Ectodermal cell (in vitro differentiated cells): ENCODE data around the gene MCRIP2. TPM values are rescaled to one million over a fixed set of nuclear protein-coding genes. Genes with fewer than 3 reads are reported as not detected.
A peak's percentile ranks its signal among the peaks of the same experiment; 100 is the strongest.
"Not testable (repeated sequence)": the region's sequence is repeated elsewhere in the genome, so short reads cannot be mapped to it uniquely, and the experiment has no call there.

Experiments used
- H3K27ac ChIP-seq: 2 replicates; pipeline ENCODE4 v1.7.0; 2013; ENCODE audit warnings: mild to moderate bottlenecking, low read depth, low read length; ENCODE audit not compliant: insufficient read depth, poor library complexity, severe bottlenecking
- H3K27me3 ChIP-seq: 2 replicates; pipeline ENCODE4 v1.7.0; 2013; ENCODE audit warnings: mild to moderate bottlenecking, low read length; ENCODE audit not compliant: insufficient read depth, control insufficient read depth, poor library complexity, severe bottlenecking
- H3K36me3 ChIP-seq: one replicate; pipeline ENCODE4 v1.7.0; 2013; ENCODE audit warnings: low read length; ENCODE audit not compliant: control insufficient read depth, insufficient read depth
- H3K4me1 ChIP-seq: one replicate; pipeline ENCODE4 v1.7.0; 2013; ENCODE audit warnings: low read length; ENCODE audit not compliant: control insufficient read depth, insufficient read depth
- H3K4me3 ChIP-seq: 2 replicates; pipeline ENCODE4 v1.7.0; 2013; ENCODE audit warnings: low read depth, low read length, control low read depth; ENCODE audit not compliant: insufficient read depth
- H3K9me3 ChIP-seq: 2 replicates; pipeline ENCODE4 v1.7.0; 2013; ENCODE audit warnings: mild to moderate bottlenecking, low read length, moderate library complexity; ENCODE audit not compliant: control insufficient read depth
- WGBS, 2 experiments: methylation state at CpG; one replicate each; pipeline ENCODE4 v1.1.7; 2013; ENCODE audit warnings: missing lambda C conversion rate in 2 of 2; 5-methylcytosine and 5-hydroxymethylcytosine counted together
- polyA plus RNA-seq, 4 experiments: library from polyadenylated mRNA; stranded (reverse); fragments of 50-300 nt; gene quantifications; one replicate each; pipeline ENCODE4 v1.2.3, GENCODE V29; 2013

Gene MCRIP2, protein sequence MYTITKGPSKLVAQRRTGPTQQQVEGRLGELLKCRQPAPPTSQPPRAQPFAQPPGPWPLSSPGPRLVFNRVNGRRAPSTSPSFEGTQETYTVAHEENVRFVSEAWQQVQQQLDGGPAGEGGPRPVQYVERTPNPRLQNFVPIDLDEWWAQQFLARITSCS
- 6.4 TPM for polyA plus RNA-seq (2013, experiment 1 of 4)
- polyA plus RNA-seq (2013, experiment 2 of 4), result 5.7 TPM
- 7.8 TPM for polyA plus RNA-seq (2013, experiment 3 of 4)
- 8.3 TPM for polyA plus RNA-seq (2013, experiment 4 of 4)

DNA sequence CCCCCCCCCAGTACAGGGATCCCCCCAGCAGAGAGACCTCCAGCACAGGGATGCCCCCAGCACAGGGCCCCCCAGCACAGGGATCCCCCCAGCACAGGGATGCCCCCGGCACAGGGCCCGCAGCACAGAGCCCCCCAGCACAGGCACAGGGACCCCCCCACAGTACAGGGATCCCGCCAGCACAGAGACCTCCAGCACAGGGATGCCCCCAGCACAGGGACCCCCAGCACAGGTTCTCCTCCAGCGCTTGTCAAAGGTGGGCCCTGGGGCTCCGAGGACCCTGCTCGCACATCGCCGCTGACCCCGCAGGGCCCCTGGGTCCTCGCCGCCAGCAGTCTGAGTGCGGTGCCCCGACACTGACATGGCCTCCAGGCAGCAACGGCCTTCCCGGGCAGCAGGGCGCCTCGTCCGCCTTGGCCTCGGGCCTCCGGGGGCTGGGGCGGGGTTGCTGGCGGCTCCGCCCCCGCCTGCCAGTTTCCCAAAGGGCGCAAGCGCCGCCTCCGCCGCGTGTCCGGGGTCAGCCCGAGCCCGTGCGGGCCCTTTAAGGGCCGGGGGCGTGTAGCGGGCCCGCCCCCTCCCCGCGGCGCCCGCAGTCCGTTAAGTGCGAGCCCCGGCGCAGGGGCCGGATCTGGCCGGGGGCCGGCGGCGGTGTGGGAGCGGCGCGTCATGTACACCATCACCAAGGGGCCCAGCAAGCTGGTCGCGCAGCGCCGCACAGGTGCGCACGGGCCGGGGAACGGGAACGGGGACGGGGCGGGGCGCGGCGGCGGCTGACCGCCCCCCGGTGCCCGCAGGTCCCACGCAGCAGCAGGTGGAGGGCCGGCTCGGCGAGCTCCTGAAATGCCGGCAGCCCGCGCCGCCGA lies at the start of gene MCRIP2:
Gene MCRIP2, plus strand, starts transcription at position 503 of the 863 bp plus-strand sequence. Its CDS starts 164 bp downstream, at position 667.
- H3K27me3 ChIP-seq, result peaks cover 34% of the 10 kb centered on the region
- H3K9me3 ChIP-seq, result no peaks in the 10 kb centered on the region
- peaks cover 22% of the 10 kb centered on the region for H3K4me1 ChIP-seq
- no peaks in the 10 kb centered on the region for H3K36me3 ChIP-seq
- 2 to 3% methylated on average over 80 to 81 of the region's 81 CpGs for WGBS, 2 experiments
- peak within 1 kb of the TSS; percentile 50 for H3K4me3 ChIP-seq
- H3K27ac ChIP-seq, result no peak within 1 kb of the TSS

DNA sequence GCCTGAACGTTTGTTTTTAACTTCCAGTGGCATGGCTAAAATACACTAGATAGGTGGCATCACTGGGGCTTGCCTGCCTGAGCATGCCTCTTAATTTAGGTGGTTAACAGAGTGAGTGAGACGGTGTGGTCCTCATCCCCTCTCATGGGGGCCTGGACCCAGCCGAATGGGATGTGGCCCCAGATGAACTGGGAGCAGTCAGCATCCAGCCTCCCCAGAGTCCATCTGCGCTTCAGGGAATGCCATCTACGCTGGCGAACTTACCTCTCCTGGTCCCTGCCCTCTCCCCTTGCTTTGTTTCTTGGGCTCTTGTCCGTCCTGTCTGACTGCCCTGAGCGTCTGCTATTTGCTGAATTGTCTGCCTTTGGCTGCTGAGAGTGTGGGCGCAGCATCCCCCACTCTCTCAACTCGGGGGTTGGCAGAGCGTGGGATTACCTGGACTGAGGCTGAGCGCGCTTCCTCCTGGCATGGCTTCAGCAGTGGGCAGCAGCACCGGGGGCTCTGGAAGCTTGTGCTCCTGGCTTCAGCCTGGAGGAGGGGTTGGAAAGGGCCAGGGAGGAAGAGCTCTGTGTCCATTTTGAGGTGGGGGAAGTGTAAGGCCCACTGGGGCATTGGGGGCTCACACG lies 49.6 kb upstream of the MCRIP2 start:
- WGBS, 2 experiments, result 92 to 93% methylated on average over 15 of the region's 15 CpGs
- Histone ChIP-seq H3K4me1 (peaks cover 8% of the 10 kb centered on the region), H3K27me3 (peaks cover 12% of the 10 kb centered on the region), H3K36me3 (no peaks in the 10 kb centered on the region), H3K27ac (no peak overlapping the region), H3K4me3 (no peak overlapping the region), H3K9me3 (no peaks in the 10 kb centered on the region)

DNA sequence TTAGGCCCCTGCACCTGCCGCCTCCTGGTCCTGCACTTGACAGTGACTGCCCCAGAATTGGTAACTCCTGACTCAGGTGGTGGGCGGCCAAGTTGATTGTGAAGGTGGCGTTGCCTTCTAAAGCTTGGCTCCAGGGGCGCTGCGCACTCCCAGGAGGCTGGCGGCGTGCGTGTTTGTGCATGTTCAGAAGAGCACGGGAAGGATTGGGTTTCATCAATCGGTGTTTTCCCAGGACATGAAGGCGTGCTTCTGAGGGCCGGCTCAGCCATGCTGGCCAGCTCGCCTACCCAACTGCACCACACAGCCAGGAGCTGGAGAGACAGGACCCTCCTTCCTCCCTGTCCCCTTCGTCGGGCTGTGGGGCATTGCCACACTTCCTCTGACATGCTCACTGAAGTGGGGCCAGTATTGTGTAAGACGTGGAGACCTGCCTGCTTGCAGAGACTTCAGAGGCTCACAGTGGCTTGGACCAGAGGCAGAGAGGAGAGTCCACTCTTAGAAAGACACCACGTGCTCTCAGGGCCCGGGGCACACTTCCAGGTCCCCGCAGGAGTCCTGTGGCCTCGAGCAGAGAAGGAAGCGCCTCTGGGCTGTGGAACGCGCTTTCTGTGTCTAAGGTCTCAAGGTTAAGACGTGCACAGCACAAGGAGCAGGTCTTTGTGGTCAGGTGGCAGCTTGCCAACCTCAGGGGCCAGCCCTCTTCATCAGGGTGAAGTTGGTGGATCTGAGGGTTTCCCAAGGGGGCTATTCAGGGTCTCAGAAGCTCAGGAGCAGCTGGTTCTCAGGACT lies 48.9 kb upstream of the MCRIP2 start:
- H3K27me3 ChIP-seq, result peaks cover 10% of the 10 kb centered on the region
- no peak overlapping the region for H3K27ac ChIP-seq
- H3K36me3 ChIP-seq, result no peaks in the 10 kb centered on the region
- H3K4me1 ChIP-seq, result peaks cover 8% of the 10 kb centered on the region
- no peaks in the 10 kb centered on the region for H3K9me3 ChIP-seq
- WGBS, 2 experiments, result 94 to 95% methylated on average over 24 of the region's 24 CpGs
- no peak overlapping the region for H3K4me3 ChIP-seq

DNA sequence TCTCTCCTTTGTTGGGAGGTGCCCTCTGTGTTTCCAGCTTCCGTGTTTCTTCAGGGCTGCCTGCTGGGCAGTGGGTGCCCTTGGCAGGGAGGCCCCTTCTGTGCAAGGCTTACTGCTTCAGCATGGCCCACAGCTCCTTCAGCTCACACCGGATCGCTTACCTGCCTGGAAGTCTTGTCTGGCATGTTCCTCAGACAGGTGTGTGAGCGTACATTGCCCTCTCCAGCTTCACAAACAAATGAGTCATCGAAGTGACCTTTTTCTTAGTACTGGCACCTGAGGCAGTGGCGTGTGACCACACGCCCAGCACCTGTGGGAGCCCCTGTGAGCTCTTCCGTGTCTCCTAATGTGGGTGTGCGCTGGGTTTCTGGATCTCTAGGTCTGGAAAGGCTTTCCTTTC lies 48.2 kb upstream of the MCRIP2 start:
- Histone ChIP-seq H3K27ac (no peak overlapping the region), H3K36me3 (no peaks in the 10 kb centered on the region), H3K4me3 (no peak overlapping the region), H3K4me1 (peaks cover 8% of the 10 kb centered on the region), H3K27me3 (peaks cover 10% of the 10 kb centered on the region), H3K9me3 (no peaks in the 10 kb centered on the region)
- 94 to 95% methylated on average over 9 of the region's 9 CpGs for WGBS, 2 experiments

DNA sequence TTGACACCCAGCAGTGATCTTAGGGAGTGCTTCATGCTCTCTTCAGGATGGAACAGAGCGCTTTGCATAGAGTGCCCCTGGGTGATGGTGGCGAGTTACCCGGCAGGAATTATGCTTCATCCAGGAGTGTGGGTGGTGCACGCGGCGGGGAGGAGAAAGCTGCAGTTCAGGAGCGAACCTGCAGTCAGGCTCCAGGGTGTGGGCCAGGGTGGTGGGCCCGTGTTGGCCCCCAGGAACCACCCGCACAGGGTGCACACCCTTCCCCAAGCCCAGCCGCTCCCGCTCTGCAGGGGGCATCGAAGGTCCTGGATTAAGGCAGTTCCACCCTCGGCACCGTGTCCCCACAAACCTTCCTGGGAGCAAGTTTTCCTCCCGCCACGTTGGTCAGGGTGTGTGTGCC lies 47.8 kb upstream of the MCRIP2 start:
- Histone ChIP-seq H3K4me3 (no peak overlapping the region), H3K9me3 (no peaks in the 10 kb centered on the region), H3K27me3 (peaks cover 10% of the 10 kb centered on the region), H3K4me1 (peaks cover 8% of the 10 kb centered on the region), H3K27ac (no peak overlapping the region), H3K36me3 (peaks cover 2% of the 10 kb centered on the region)
- 87% methylated on average over 16 of the region's 16 CpGs for whole genome bisulfite sequencing, 2 experiments

DNA sequence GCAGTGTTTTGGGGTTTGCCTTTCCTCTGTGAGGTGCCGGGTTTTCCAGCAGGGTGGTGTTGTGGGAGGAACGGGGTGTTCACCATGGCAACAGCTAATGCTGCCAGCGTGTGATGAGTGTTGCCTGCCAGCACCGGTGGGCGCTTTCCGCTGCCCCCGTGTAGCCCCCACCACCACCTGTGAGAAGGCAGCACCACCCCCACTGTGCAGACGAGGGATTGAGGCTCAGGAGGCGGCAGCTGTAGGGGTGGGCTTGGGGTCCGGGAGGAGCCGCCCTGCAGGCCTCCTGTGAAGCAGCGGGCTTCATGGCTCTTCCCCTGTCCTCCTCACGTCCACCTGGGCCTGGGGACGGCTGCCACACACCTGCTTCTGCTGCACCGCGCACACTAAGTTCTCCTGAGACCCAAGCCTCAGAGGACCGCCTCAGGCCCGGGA lies 46.5 kb upstream of the MCRIP2 start:
- peaks cover 8% of the 10 kb centered on the region for H3K4me1 ChIP-seq
- no peaks in the 10 kb centered on the region for H3K9me3 ChIP-seq
- H3K36me3 ChIP-seq, result peaks cover 7% of the 10 kb centered on the region
- no peak overlapping the region for H3K27ac ChIP-seq
- WGBS, 2 experiments, result 90% methylated on average over 18 of the region's 18 CpGs
- H3K27me3 ChIP-seq, result peaks cover 10% of the 10 kb centered on the region
- no peak overlapping the region for H3K4me3 ChIP-seq

DNA sequence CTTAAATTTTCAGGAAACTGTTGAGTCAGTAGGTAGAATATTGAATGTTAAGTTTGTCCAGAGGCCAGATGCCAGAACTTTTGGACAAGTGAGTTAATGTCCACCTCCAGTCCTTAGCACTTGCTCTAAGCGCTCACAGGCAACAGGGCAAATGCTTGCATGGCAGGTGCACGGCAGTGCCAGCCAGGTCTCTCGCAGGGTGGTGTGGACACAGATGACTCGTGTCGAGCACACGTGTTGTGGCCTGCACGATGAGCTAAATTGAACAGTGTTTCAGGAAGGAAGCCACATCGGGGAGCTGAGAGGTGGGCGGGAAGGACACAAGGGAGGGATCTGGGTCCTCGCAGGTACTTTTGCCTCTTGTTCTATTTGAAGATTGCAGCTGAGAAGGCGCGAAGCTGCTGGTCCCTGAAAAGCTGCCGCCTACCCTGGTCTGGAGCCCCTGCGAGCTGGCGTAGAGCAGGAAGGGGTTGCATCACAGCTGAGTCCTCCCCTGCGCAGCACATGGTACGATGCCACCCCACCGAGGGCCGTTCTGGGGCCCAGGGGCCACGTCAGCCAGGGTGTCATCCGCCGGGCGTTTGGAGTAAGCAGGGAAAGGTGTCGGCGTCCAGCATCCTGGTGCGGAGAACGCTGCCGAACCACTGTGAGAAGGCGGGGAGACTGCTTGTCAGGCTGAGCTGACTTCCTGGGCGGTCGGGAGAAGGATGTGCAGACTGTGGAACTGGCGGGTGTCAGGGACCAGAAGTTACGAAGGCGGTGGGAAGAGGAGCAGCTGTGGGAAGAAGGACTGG lies 45.5 kb upstream of the MCRIP2 start:
- Histone ChIP-seq H3K36me3 (peaks cover 7% of the 10 kb centered on the region), H3K27ac (no peak overlapping the region), H3K27me3 (peaks cover 1% of the 10 kb centered on the region), H3K4me1 (peaks cover 2% of the 10 kb centered on the region), H3K9me3 (no peaks in the 10 kb centered on the region), H3K4me3 (no peak overlapping the region)
- WGBS, 2 experiments, result 95 to 97% methylated on average over 34 of the region's 34 CpGs

DNA sequence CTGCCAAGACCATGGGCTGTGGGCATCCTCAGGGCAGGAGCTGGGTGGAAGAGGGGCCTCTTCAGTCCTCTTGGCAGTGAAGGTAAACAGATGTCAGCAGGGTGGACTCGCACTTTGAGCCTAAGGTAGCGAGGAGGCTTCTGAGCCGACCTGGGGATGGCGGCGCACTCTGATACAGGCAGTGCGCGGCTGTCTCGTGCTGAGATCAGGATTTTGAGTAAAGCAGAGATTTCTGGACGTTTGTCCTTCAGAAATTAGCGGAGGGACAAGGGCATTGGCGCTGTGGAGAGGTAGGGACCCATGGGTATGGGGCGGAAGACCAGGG lies 44.9 kb upstream of the MCRIP2 start:
- 95% methylated on average over 12 of the region's 12 CpGs for WGBS, 2 experiments
- no peaks in the 10 kb centered on the region for H3K4me1 ChIP-seq

DNA sequence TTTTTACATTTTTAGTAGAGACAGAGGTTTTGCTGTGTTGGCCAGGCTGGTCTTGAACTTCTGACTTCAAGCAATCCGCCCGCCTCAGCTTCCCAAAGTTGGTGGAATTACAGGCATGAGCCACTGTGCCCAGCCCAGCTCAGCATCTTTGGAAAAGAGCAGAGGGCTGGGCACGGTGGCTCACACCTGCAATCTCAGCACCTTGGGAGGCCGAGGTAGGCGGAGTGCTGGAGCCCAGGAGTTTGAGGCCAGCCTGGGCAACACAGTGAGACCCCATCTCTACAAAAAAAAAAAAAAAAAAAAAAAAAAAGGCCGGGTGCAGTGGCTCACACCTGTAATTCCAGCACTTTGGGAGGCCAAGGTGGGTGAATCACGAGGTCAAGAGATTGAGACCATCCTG lies 44.0 kb upstream of the MCRIP2 start:
- WGBS, 2 experiments, result 91 to 96% methylated on average over 7 of the region's 7 CpGs
- H3K4me3 ChIP-seq, H3K27ac ChIP-seq, H3K36me3 ChIP-seq, H3K4me1 ChIP-seq, H3K27me3 ChIP-seq, H3K9me3 ChIP-seq: not testable (repeated sequence)

More for the DNA sequence above, 44.9 kb upstream of the MCRIP2 start:
- Histone ChIP-seq H3K4me3 (no peak overlapping the region), H3K27ac (no peak overlapping the region), H3K9me3 (no peaks in the 10 kb centered on the region), H3K36me3 (peaks cover 7% of the 10 kb centered on the region), H3K27me3 (no peaks in the 10 kb centered on the region)
